HG03097 (cell line): Measurements from ENCODE around the gene PLLP.

Source experiments
- ATAC-seq: cut with Tn5 transposase; IDR thresholded peaks from one replicate; pipeline ENCODE4 v1.9.1; 2021; ENCODE audit not compliant: unreplicated experiment, low FRiP score

The PLLP gene

DNA sequence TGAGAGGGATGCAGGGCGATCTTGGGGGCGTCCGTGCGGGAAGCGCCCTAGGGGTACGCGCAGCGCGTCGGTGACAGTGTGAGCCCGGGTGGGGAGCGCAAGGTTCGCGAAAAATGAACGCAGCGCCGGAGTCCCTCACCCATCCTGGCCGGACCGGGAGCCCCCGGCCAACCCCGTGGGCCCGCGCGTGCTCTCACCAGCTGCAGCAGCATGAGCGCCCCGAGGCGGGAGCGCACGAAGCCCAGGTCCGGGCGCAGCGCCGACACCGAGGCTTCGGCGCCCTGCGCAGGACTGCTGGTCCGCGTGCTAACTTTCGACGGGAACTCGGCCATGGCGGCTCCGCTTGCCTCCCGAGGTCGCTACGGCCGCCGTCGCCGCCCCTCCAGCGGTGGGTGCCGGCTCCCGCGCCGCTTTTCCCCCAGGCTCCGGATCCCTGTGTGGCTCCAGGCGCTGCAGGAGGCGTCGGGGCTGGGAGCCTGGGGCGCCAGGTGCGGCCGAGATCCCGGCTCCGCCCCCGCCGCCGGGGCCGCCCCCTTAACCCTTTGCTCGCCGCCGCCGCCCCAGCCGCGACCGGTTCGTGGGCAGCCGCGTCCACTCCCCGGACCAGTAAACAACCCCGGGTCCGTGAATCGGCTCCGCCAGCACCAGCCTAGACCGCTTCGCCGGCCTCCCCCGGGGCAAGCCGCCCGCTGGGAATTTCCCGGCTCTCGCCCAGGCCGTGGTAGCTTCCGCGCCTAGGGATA, at the start of gene PLLP:
Gene PLLP (minus strand): TSS at position 464 of the 743 bp plus-strand sequence. CDS start 132 bp downstream, at position 332.
- ATAC-seq: no peak

GRCh38 chr16:57333402-57333801, 48.9 kb upstream of the PLLP start:
- no peak for ATAC-seq

GRCh38 chr16:57331355-57331754, 46.9 kb upstream of the PLLP start:
- no peak for ATAC-seq

DNA sequence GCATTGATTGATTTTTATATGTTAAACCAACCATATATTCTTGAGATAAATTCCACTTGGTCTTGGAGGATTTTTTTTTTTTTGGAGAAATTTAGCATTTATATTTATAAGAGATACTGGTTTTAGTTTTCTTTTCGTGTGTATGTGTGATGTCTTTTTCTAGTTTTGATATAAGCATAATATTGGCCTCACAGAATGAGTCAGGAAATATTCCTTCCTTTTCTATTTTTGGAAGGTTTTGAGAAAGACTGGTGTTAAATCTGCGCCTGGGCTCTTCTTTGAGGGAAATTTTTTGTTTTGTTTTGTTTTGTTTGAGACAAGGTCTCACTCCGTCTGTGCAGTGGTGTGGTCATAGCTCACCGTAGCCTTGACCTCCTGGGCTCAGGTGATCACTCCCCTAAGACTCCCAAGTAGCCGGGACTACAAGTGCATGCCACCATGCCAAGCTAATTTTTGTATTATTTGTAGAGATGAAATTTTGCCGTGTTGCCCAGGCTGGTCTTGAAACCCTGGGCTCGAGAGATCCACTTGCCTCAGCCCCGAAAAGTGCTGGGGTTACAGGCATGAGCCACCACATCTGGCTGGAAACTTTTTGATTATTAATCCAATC, 45.4 kb upstream of the PLLP start:
- no peak for ATAC-seq

GRCh38 chr16:57325458-57325857, 41.0 kb upstream of the PLLP start:
- no peak for ATAC-seq

GRCh38 chr16:57324749-57325148, 40.3 kb upstream of the PLLP start:
- no peak for ATAC-seq

DNA sequence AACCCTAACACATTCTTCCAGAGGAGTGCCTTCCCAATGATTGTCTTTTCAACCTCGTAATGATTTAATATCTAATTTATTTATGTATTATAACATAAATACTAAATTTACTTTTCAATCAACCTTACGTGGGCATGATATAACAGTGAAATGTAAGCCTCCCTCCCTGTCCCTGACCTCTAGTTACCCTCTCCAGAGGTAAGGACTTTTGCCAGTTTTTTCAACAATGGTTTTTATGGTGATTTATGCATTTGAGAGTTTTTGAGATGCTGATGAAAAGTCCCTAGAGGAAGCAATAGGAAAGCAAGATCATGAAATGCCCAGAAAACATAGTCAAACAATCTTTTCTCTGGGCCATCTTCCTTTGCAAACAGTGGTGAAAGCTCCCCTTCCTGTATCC, 35.2 kb upstream of the PLLP start:
- no peak for ATAC-seq

GRCh38 chr16:57318240-57318970, 33.9 kb upstream of the PLLP start:
- no peak for ATAC-seq

DNA sequence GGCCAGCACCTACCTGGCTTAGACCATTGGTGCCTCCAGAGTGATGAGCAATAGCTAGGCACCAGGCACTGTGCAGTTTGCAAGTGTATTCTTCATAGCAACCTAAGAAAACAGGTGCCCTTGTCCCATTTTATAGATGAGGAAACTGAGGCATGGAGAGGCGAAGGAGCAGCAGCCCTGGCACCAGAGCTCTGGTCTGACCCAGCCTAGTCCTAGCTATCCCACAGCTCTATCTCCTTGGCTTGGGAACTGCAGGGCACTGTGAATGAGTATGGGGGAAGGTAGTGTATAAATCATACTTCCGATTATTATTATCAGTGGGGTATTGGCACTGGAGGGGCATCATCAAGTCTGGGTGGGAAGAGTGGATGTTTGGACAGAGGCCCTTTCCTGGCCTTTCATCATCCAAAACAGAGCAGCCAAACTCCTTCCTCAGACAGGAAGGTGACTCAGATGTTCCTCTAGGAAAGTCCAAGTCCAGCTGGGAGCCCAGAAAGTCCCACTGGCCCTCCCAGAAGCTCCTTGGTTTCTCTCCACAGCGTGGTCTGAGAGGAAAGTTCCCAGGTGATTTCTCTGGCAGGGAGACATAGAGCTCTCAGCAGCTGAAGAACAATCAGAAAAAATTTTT, 32.0 kb upstream of the PLLP start:
- ATAC-seq: no peak

DNA sequence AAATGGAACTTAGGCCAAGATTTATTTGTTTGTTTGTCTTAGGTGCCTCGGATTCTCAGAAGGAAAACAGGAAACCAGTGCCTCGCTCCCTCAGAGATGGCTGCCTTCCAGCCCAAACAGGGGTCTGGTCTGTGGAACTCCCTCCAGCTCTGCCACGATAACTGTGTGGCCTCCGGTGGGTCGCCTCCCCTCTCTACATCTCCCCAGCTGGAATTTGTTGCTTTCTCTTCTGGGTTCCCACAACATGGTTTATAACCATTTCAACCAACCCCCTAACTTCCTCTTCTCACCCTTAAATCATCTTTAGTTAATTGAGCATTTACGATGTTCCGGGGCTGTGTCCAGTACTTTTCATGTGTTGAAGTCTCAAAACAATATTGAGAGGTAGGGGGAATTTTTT, 30.9 kb upstream of the PLLP start:
- ATAC-seq: no peak

DNA sequence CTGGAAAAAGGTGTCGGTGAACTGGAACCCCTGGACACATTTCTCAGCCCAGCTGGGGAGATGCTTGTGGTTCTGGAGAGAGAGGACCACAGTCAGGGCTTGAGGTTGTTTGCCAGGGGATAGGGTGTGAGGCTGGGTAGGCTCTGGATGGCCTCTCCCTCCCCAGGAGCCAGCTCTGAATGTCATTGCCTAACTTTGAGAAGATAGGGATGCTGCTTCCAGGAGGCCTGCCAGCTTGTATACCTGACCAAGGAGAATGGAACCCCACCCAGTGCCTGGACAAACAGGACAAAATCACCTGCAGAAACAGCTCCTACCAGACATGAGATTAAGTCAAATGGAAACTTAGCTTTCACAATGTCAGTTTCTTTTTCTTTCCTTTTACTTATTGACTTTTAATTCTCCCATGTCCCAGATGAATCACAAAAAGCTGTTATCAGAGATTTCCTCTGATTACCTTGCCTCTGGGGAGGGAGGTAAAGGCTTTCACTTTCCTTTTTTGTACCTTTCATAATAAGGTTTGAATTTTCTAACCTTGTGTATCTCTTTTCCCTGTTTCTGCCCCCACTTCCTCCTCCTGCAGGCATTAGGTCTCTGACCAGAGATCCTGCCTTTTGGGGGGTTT, 29.8 kb upstream of the PLLP start:
- ATAC-seq: no peak

GRCh38 chr16:57313509-57313908, 29.0 kb upstream of the PLLP start:
- no peak for ATAC-seq

DNA sequence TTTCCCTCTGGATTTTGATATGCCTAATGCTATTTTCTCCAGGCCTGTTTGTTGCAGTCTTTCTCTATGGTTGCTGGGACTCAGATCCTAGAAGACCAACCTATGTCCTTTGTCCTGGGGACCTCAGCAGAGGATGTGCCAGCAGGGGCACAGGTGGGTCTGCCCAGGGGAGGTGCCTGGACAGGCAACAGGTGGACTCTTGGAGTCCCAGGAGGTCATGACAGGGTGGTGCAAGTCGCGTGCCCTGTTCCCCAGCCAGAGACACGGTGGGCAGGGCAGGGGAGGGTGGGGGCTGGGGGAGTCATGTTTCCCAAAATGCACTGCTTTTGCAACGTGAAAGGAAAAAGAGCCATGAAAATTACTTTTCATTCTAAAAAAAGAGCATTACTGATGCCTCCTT, 26.3 kb upstream of the PLLP start:
- ATAC-seq: no peak

GRCh38 chr16:57308041-57308440, 23.6 kb upstream of the PLLP start:
- no peak for ATAC-seq

- no peak for ATAC-seq
Measured at GRCh38 chr16:57307365-57307764, 22.9 kb upstream of the PLLP start.

GRCh38 chr16:57306676-57307341, 22.3 kb upstream of the PLLP start:
- no peak for ATAC-seq

GRCh38 chr16:57305159-57305811, 20.8 kb upstream of the PLLP start:
- no peak for ATAC-seq

- no peak for ATAC-seq
Measured at GRCh38 chr16:57304169-57305061, 19.9 kb upstream of the PLLP start.

GRCh38 chr16:57303910-57304168, 19.4 kb upstream of the PLLP start:
- ATAC-seq: no peak
